Activated CD8-positive, alpha-beta memory T cell treated with anti-CD3 and anti-CD28 coated beads for 24 hours (primary cell): ENCODE measurements around the gene RAD51B.

Experiments
- DNase-seq: peaks from one replicate; pipeline ENCODE4 v3.0.0-alpha.2; 2020

RAD51B gene

GRCh38 chr14:67837011-67837624 is 17.5 kb downstream of the RAD51B start:
- no peak for DNase-seq

GRCh38 chr14:67846029-67846610 is 26.5 kb downstream of the RAD51B start:
- DNase-seq = no peak

- no peak for DNase-seq
Measured at GRCh38 chr14:67850066-67850830, 30.7 kb downstream of the RAD51B start.

- no peak for DNase-seq
Measured at GRCh38 chr14:67851785-67852410, 32.3 kb downstream of the RAD51B start.

DNA sequence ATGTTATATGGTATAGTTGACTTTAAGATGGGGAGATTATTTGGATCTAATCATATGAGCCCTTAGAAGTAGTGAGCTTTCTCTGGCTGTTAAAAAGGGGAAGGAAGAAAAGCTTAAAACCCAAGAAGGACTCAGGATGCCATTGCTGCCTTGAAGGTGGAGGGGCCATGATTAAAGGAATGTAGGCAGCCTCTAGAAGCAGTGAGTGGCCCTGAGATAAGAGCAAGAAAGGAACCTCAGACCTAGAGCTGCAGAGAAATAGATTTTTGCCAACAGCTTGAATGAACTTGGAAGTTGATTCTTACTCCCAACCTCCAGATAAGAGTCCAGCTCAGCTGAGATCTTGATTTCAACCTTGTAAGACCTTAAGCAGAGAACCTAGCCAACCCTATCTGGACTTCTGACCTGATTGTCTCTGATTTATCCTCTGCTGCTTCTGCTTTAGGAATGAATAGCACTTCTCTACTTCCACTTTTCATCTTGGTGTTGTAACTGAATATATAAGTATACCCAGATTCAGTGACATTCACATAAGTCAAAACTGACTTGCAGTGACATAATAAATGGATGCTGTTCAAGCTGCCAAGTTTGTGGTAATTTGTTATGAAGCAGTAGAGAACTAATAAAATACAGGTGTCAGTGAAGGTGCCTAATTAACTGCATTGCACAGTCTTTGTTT is 33.5 kb downstream of the RAD51B start:
- no peak for DNase-seq

- no peak for DNase-seq
Measured at GRCh38 chr14:67853715-67854114, 34.1 kb downstream of the RAD51B start.

DNA sequence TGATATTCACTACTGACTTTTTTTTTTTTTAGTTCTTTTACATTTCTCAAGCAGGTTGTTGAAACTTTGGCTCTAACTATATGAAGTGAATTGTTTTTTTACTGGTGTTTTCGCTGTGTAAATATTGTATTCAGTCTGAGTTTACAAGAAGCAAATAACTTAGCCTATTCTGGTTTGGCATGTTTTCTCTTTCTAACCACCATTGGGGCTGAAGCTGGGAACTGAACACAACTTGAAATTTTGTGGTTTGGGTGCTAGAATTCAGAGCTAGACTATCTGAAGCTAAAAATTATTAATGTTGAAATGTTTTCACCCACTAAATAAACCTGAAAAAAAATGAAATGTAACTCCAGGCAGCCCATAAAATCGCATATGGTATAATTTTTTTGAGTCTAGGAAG is 37.2 kb downstream of the RAD51B start:
- DNase-seq = no peak

DNA sequence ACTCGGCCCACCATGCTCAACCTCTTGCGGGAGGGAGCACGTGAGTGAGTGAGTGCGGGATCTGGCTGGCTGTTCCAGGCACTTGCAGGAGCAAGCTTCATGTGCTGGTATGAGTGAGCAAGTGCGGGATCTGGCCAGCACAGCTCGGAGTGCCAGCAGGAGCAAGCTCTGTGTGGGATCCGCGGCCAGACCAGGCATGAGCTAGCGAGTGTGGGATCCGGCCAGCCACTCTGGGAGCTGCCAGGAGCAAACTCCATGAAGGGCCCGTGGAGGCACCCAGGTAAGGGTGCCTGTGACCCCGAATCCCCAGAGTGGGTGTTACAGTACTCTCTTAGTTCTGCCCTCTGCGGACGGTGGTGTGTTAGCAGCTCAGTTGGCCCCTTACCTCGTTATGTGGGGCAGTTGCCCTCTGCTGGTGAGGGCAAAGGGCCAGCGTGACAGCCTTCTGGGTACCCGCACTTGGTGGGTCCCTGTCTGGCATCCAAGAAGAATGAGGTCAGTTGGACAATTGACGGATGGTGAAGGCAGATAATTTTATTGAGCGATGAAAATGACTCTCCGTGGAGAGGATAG is 38.3 kb downstream of the RAD51B start:
- DNase-seq = no peak

- DNase-seq = no peak
Measured at GRCh38 chr14:67859169-67859749, 39.7 kb downstream of the RAD51B start.

DNA sequence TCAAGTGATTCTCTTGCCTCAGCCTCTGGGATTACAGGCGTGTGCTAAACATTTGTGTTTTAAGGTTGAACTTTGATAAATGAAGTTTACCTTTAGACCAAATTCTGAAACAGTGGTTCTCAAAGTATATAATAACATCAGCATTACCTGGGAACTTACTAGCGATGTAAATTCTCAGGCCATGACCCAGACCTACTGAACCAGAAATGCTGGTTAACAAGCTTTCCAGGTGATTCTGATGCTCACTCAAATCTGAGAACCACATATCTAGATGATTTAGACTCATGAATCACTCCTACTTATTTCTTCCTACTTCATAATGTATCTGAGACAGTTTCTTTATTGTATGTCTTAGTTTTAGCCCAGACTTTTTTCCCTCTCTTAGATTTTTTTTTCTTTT is 43.6 kb downstream of the RAD51B start:
- DNase-seq = no peak

DNA sequence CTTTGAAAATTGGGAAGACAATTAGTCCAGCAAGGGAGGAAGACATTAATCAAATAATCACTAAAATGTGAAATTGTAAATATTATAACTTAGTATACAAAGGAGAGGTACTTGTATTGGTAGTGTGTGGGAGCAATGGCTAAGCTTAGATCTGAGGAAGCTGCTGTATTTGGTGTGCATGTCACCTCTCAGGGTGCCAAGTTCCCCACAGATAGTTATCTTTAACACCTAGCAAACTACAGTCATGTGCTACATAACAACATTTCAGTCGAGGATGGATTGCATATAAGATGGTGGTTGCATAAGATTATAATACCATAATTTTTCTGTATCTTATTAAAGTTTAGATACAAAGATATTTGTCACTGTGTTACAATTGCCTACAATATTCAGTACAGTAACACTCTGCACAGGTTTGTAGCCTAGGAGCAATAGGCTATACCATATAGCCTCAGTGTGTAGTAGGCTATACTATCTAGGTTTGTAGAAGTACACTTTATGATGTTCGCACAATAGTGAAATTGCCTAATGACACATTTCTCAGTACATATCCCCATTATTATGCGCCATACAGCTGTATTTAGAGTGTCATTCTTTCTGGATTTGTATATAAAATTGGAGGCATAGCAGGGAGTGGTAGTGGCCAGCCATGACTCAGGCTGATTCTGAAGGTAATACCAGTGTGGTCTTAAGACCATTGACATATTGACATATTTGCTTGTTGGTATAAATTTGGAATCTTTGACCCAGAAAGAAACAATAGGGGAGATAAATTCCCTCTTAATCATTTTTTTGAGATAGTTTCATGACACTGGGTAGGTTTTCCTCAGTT is 55.8 kb downstream of the RAD51B start:
- no peak for DNase-seq

DNA sequence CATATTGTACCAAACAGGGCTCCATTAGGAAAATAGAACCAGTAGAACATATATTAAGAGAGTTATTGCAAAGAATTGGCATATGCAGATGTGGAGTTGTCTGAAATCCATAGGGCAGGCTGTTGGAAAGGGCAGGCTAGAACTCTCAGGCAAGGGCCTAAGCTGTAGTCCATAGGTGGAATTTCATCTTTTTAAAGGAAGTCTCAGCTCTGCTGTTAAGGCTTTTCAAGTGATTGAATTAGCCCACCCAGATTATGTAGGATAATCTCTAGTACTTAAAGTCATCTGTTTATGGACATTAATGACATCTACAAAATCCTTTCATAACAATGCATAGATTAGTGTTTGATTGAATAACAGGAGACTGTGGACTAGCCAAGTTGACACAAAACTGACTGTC is 59.4 kb downstream of the RAD51B start:
- DNase-seq = no peak

GRCh38 chr14:67881225-67881624 is 61.6 kb downstream of the RAD51B start:
- no peak for DNase-seq

GRCh38 chr14:67882986-67883555 is 63.5 kb downstream of the RAD51B start:
- no peak for DNase-seq

DNA sequence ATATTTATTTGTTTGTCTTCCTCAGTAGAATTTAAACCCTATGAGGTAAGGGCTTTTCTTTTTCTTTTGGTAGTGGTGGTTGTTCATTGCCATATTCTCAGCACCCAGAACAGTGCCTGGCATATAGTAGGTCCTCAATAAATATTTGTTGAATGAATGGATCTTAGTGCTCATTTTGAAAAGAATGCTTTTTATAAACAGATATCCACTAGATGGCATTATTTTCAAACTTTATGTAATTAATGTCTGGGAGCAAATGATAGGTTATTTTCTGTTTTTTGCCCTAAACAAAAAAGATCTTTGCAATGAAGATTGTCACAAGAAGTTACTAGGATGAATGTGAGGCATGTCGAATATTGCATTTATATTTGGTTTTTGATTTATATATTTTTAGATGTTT is 64.1 kb downstream of the RAD51B start:
- DNase-seq = no peak

DNA sequence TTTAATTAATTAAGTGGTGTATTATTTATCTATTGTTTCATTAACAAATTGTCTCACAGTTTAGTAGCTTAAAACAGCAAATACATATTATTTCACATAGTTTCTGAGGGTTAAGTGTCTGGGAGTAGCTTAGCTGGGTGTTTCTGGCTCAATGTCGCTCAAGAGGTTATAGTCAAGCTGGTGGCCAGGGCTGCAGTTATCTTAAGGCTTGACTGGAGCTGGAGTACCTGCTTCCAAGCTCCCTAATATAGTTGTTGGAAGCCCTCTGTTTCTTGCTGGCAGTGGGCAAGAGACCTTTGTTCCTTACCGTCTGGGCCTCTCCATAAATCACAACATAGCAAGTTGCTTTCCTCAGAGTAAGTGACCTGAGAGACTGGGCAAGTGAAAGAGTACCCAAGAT is 66.6 kb downstream of the RAD51B start:
- DNase-seq = no peak

- DNase-seq = no peak
Measured at GRCh38 chr14:67887478-67887877, 67.9 kb downstream of the RAD51B start.

- DNase-seq = no peak
Measured at GRCh38 chr14:67889455-67889854, 69.9 kb downstream of the RAD51B start.

DNA sequence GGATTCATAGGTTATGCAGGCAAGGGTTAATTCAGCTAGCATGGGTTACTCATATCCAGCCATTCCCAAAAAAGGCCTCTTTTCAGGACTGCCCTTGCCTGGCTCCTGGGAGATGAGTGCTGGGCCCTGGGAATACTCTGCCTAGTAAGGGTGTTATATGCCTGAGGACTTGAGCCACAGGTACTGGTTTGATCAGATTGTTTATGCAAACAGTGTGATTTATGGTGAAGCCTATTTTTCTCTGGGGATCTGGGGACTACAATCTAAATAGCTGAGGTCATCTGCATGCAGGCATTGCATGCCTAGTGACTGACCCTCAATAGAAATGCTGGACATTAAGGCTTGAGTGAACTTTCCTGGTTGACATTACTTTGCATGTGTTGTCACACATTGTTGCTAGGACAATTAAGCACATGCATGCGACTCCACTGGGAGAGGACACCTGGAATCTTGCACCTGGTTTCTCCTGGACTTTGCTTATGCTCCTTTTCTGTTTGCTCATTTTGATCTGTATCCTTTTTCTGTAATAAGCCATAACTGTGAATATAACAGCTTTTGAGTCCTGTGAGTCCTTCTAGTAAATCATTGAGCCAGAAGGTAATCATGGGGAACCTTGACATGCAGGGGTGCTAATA is 73.0 kb downstream of the RAD51B start:
- no peak for DNase-seq

GRCh38 chr14:67900231-67900630 is 80.7 kb downstream of the RAD51B start:
- DNase-seq = no peak
